K562 (cell line): Measurements from ENCODE around the gene HS3ST2. TPM values are rescaled to one million over a fixed set of nuclear protein-coding genes. Genes with fewer than 3 reads are reported as not detected.

Experiments used
- ATAC-seq: fragments of 200-7000 bp; cut with Tn5 transposase; 3 replicates; pipeline ENCODE4 v1.9.1; 2020; ENCODE audit warnings: moderate library complexity
- BruUV-seq: library from RNA; stranded (reverse); fragments of 400-500 nt; replicated peaks from 2 replicates; lab custom pipeline; 2021; lab: Mats Ljungman, UMichigan
- CTCF ChIA-PET: fragments of 300-600 bp; formaldehyde crosslinking; extraction: SDS; loops from one replicate; lab custom pipeline; 2021; ENCODE audit warnings: low intra/inter-chr PET ratio; lab: Yijun Ruan, JAX
- POLR2A ChIA-PET: fragments of 300-600, 350-650 bp; sonication (Branson Sonifier 250); formaldehyde crosslinking; extraction: SDS; loops from one replicate; lab custom pipeline; 2021; ENCODE audit warnings: antibody characterized with exemption, inconsistent platforms; lab: Yijun Ruan, JAX
- DNase-seq, 4 experiments: peaks; one replicate each; pipeline versions ENCODE4 v3.0.0 to v3.0.0-alpha.2; 2011 to 2018; ENCODE audit warnings: low spot score in 3 of 4, mixed read lengths in 3 of 4; ENCODE audit errors: extremely low read depth in 1 of 4
- FAIRE-seq: peaks from 2 replicates; lab custom pipeline; 2011; peaks lifted over from hg19 to GRCh38; lab: Jason Lieb, UNC
- H2AFZ ChIP-seq: 2 replicates; pipeline ENCODE4 v1.6.0; 2011; ENCODE audit warnings: low read depth, low read length, control low read depth, inconsistent platforms
- H3K27ac ChIP-seq: fragments of 200-600 bp; 3 replicates; pipeline ENCODE4 v1.8.0; 2011; ENCODE audit warnings: low read depth, mild to moderate bottlenecking, control low read depth, inconsistent platforms, low read length, moderate library complexity, mixed read lengths; ENCODE audit errors: extremely low read depth
- H3K27me3 ChIP-seq, 2 experiments: fragments of 300-600 bp in 1 of 2; 2 replicates in 1 of 2; 3 replicates in 1 of 2; pipeline versions ENCODE4 v1.6.0 to v1.8.0; 2011; ENCODE audit warnings: inconsistent platforms in 2 of 2, low read length in 2 of 2, mild to moderate bottlenecking in 1 of 2, mixed read lengths in 1 of 2, moderate library complexity in 1 of 2; ENCODE audit not compliant: control insufficient read depth in 2 of 2, insufficient read depth in 2 of 2
- H3K36me3 ChIP-seq: fragments of 300-600 bp; 3 replicates; pipeline ENCODE4 v1.8.0; 2011; ENCODE audit warnings: mild to moderate bottlenecking, low read length, inconsistent platforms; ENCODE audit not compliant: control insufficient read depth, insufficient read depth
- H3K4me1 ChIP-seq, 2 experiments: fragments of 200-600 bp in 1 of 2; replicated peaks in 1 of 2; 2 replicates in 1 of 2; 3 replicates in 1 of 2; pipeline versions ENCODE4 v1.5.1 to v1.8.0; 2011; ENCODE audit warnings: inconsistent platforms in 2 of 2, low read length in 2 of 2, mild to moderate bottlenecking in 1 of 2, mixed read lengths in 1 of 2, moderate library complexity in 1 of 2; ENCODE audit not compliant: control insufficient read depth in 2 of 2, insufficient read depth in 2 of 2
- H3K4me2 ChIP-seq: 2 replicates; pipeline ENCODE4 v1.6.1; 2011; ENCODE audit warnings: low read length, control low read depth, inconsistent platforms, mixed read lengths; ENCODE audit not compliant: insufficient read depth
- H3K4me3 ChIP-seq: fragments of 200-600 bp; sonication (generic), shearing (Covaris generic); 2 replicates; pipeline ENCODE4 v1.5.1; 2016; ENCODE audit warnings: control low read depth, inconsistent platforms
- H3K79me2 ChIP-seq: fragments of 200-600 bp; 3 replicates; pipeline ENCODE4 v1.8.0; 2011; ENCODE audit warnings: low read length, inconsistent platforms; ENCODE audit not compliant: control insufficient read depth, insufficient read depth
- H3K9ac ChIP-seq, 2 experiments: 2 replicates each; pipeline versions ENCODE4 v1.6.0 to v1.6.1; 2011; ENCODE audit warnings: low read depth in 2 of 2, low read length in 2 of 2, control low read depth in 1 of 2, inconsistent platforms in 1 of 2, mild to moderate bottlenecking in 1 of 2, mixed read lengths in 1 of 2; ENCODE audit not compliant: insufficient read depth in 1 of 2
- H3K9me1 ChIP-seq: one replicate; pipeline ENCODE4 v1.6.0; 2011; ENCODE audit warnings: inconsistent platforms, mild to moderate bottlenecking, low read length, moderate library complexity; ENCODE audit not compliant: control insufficient read depth, insufficient read depth
- H3K9me3 ChIP-seq: replicated peaks from 2 replicates; pipeline ENCODE4 v1.5.1; 2011; ENCODE audit warnings: low read depth, low read length, inconsistent platforms; ENCODE audit not compliant: control insufficient read depth, insufficient read depth
- H4K20me1 ChIP-seq: replicated peaks from 2 replicates; pipeline ENCODE4 v1.6.1; 2011; ENCODE audit warnings: low read length, inconsistent platforms, mixed read lengths; ENCODE audit not compliant: control insufficient read depth, insufficient read depth
- BRD9 ChIP-seq: fragments of 450-650 bp; IDR thresholded peaks from 2 replicates; pipeline ENCODE4 v1.6.1; 2018; ENCODE audit warnings: low read depth; ENCODE audit not compliant: partially characterized antibody
- ILK ChIP-seq: fragments of 450-650 bp; IDR thresholded peaks from 2 replicates; pipeline ENCODE4 v1.6.1; 2016; ENCODE audit warnings: missing genetic modification characterization, low read depth, mild to moderate bottlenecking, missing compliant biosample characterization, moderate library complexity, borderline replicate concordance
- KDM4B ChIP-seq, 2 experiments: fragments of 450-650 bp in 1 of 2; sonication (generic) in 1 of 2; IDR thresholded peaks; 2 replicates each; pipeline ENCODE4 v1.6.1; 2016 to 2017; ENCODE audit warnings: borderline replicate concordance in 2 of 2, antibody characterized with exemption in 1 of 2, low read depth in 1 of 2, mild to moderate bottlenecking in 1 of 2
- MEIS2 ChIP-seq: fragments of 450-650 bp; IDR thresholded peaks from 2 replicates; pipeline ENCODE4 v1.6.1; 2014; ENCODE audit warnings: mild to moderate bottlenecking; ENCODE audit not compliant: partially characterized antibody
- U2AF1 ChIP-seq: fragments of 200-400 bp; formaldehyde crosslinking; optimal IDR thresholded peaks from 2 replicates; pipeline ENCODE3; 2017; ENCODE audit warnings: mild to moderate bottlenecking, low read depth, low read length, moderate library complexity
- ZBTB49 ChIP-seq: sonication (generic); formaldehyde crosslinking; IDR thresholded peaks from 2 replicates; pipeline ENCODE4 v1.8.0; 2022; ENCODE audit warnings: missing genetic modification reagents, mild to moderate bottlenecking, borderline replicate concordance
- ZBTB9 ChIP-seq: fragments of 450-650 bp; formaldehyde crosslinking; IDR thresholded peaks from 2 replicates; pipeline ENCODE4 v1.4.0; 2020; ENCODE audit warnings: mild to moderate bottlenecking, moderate library complexity
- ZNF57 ChIP-seq: fragments of 450-650 bp; formaldehyde crosslinking; IDR thresholded peaks from 2 replicates; pipeline ENCODE4 v1.4.0; 2020; ENCODE audit warnings: mild to moderate bottlenecking, moderate library complexity
- ZNF609 ChIP-seq: sonication (generic); formaldehyde crosslinking; IDR thresholded peaks from 2 replicates; pipeline ENCODE4 v1.8.1; 2023; ENCODE audit warnings: missing genetic modification reagents, mild to moderate bottlenecking, borderline replicate concordance
- WGBS: fragments of 100-300 bp; shearing (Covaris generic); methylation state at CpG from one replicate; pipeline ENCODE4 v1.1.6; 2016; ENCODE audit warnings: low coverage, mixed read lengths; ENCODE audit not compliant: insufficient coverage; ENCODE audit errors: missing lambda C conversion rate; 5-methylcytosine and 5-hydroxymethylcytosine counted together
- in situ Hi-C: fragments of 300-500 bp; cut with MboI; formaldehyde crosslinking; loops from 4 replicates; pipeline ENCODE4 v1.15.0; 2018; ENCODE audit warnings: inconsistent platforms, mixed read lengths
- intact Hi-C: fragments of 100-400 bp; cut with micrococcal nuclease; formaldehyde crosslinking; loops from 2 replicates; pipeline ENCODE4 v1.14.2; 2022
- polyA plus RNA-seq, 8 experiments: library from polyadenylated mRNA; depleted of rRNA in 4 of 8; stranded (reverse) in 5 of 8; unstranded in 3 of 8; fragments of >200 nt; fragmentation: Nextera tagmentation in 2 of 8; fragmentation: Illumina TruSeq in 1 of 8; extraction: Ambion mirVana in 2 of 8; extraction: Trizol in 1 of 8; gene quantifications; 2 replicates each; pipeline versions ENCODE4 v1.2.1 to v1.2.3, GENCODE V29; 2011 to 2014; ENCODE audit warnings: inconsistent platforms in 1 of 8, missing spikeins in 1 of 8
- total RNA-seq, 7 experiments: library from RNA; depleted of rRNA in 6 of 7; stranded (reverse); fragments of >200 nt in 6 of 7; fragmentation: Illumina TruSeq in 2 of 7; extraction: Trizol in 2 of 7; gene quantifications; 2 replicates each; pipeline versions ENCODE4 v1.2.1 to v1.2.3, GENCODE V29; 2011 to 2021; ENCODE audit warnings: low replicate concordance in 1 of 7

The HS3ST2 gene
- total and polyA plus RNA-seq, 9 of the 15 experiments (the other 6 are each of a cell fraction or from before 2014, with no cell fraction given) = not detected

- no peak for TF ChIP-seq ZNF609 (CRISPR knock-in tag)
Measured at GRCh38 chr16:22924492-22924891, 110.5 kb downstream of the HS3ST2 start (continued).

GRCh38 chr16:22926105-22926751, 112.3 kb downstream of the HS3ST2 start:
- H3K4me1 ChIP-seq = no peaks in the 10 kb centered on the region
- H3K27me3 ChIP-seq = peaks cover 12 to 19% of the 10 kb centered on the region in 2 experiments
- no peak for ATAC-seq
- no peak overlapping the region for H3K27ac ChIP-seq
- POLR2A ChIA-PET = interaction anchor here (0.8 kb wide), 1 partner anchor 84 kb away, joined by 3 read pairs; no protein-coding TSS in a partner anchor
- in situ Hi-C loops (no loop called here), intact Hi-C loops (no loop called here)
- WGBS = 2% methylated on average over 10 of the region's 10 CpGs
- H3K79me2 ChIP-seq = no peaks in the 10 kb centered on the region
- H3K4me2 ChIP-seq = no peak overlapping the region
- no peaks in the 10 kb centered on the region for H3K36me3 ChIP-seq
- no peak overlapping the region for H2AFZ ChIP-seq
- H3K9me1 ChIP-seq = no peaks in the 10 kb centered on the region
- no peaks in the 10 kb centered on the region for H3K9me3 ChIP-seq
- CTCF ChIA-PET = no interaction called here
- FAIRE-seq = no peak
- no TSS peak for BruUV-seq
- no peaks in the 10 kb centered on the region for H4K20me1 ChIP-seq
- DNase-seq = no peak
- no peak overlapping the region for H3K4me3 ChIP-seq
- no peak overlapping the region for H3K9ac ChIP-seq
- no peak for TF ChIP-seq ZBTB49 (CRISPR knock-in tag)
- TF ChIP-seq ZBTB9 (CRISPR knock-in tag) = no peak
- no peak for TF ChIP-seq ZNF57 (CRISPR knock-in tag)
- TF ChIP-seq BRD9 = no peak
- TF ChIP-seq KDM4B (IDR thresholded peaks at IDR 0.05; ENCODE audit: borderline replicate concordance in 2 of 2, low read depth in 1 of 2) = no peak
- peak; percentile 34 for TF ChIP-seq MEIS2
- TF ChIP-seq ILK (tag) = no peak
- TF ChIP-seq U2AF1 = no peak
